ENCODE measurements around the gene HS3ST1.

Gene HS3ST1

GRCh38 chr4:11441194-11441556 lies 12.5 kb upstream of the HS3ST1 start:
- no peak for TF ChIP-seq CTCF (IDR thresholded peaks at IDR 0.05)
- no peaks in the 10 kb centered on the region for H3K27me3 ChIP-seq
- no peak overlapping the region for H3K27ac ChIP-seq
- H3K4me3 ChIP-seq (ENCODE audit: low read depth in 1 of 2, low read length in 1 of 2) = no peak overlapping the region
- no peaks in the 10 kb centered on the region for H3K36me3 ChIP-seq
- H3K4me1 ChIP-seq (ENCODE audit: control insufficient read depth in 1 of 2, insufficient read depth in 1 of 2, low read depth in 1 of 2, low read length in 1 of 2) = peaks cover 0 to 7% of the 10 kb centered on the region in 2 experiments
- H3K9me3 ChIP-seq = no peaks in the 10 kb centered on the region

GRCh38 chr4:11440481-11441193 lies 11.9 kb upstream of the HS3ST1 start:
- Histone ChIP-seq H3K4me3 (ENCODE audit: low read depth in 1 of 2, low read length in 1 of 2) (no peak overlapping the region), H3K9me3 (no peaks in the 10 kb centered on the region), H3K27ac (no peak overlapping the region), H3K27me3 (no peaks in the 10 kb centered on the region), H3K4me1 (ENCODE audit: control insufficient read depth in 1 of 2, insufficient read depth in 1 of 2, low read depth in 1 of 2, low read length in 1 of 2) (peaks cover 0 to 7% of the 10 kb centered on the region in 2 experiments), H3K36me3 (no peaks in the 10 kb centered on the region)
- TF ChIP-seq CTCF (IDR thresholded peaks at IDR 0.05) = no peak

- TF ChIP-seq CTCF (IDR thresholded peaks at IDR 0.05) = no peak
- no peak overlapping the region for H3K4me3 ChIP-seq (ENCODE audit: low read depth in 1 of 2, low read length in 1 of 2)
- H3K36me3 ChIP-seq = no peaks in the 10 kb centered on the region
- peaks cover 0 to 7% of the 10 kb centered on the region in 2 experiments for H3K4me1 ChIP-seq (ENCODE audit: control insufficient read depth in 1 of 2, insufficient read depth in 1 of 2, low read depth in 1 of 2, low read length in 1 of 2)
- H3K27ac ChIP-seq = peak overlapping the region; percentile 13
- no peaks in the 10 kb centered on the region for H3K9me3 ChIP-seq
- no peaks in the 10 kb centered on the region for H3K27me3 ChIP-seq
Observed at GRCh38 chr4:11439836-11440235, 11.1 kb upstream of the HS3ST1 start.

- peaks cover 0 to 7% of the 10 kb centered on the region in 2 experiments for H3K4me1 ChIP-seq (ENCODE audit: control insufficient read depth in 1 of 2, insufficient read depth in 1 of 2, low read depth in 1 of 2, low read length in 1 of 2)
- no peaks in the 10 kb centered on the region for H3K9me3 ChIP-seq
- no peak overlapping the region for H3K4me3 ChIP-seq (ENCODE audit: low read depth in 1 of 2, low read length in 1 of 2)
- TF ChIP-seq CTCF (IDR thresholded peaks at IDR 0.05) = no peak
- H3K36me3 ChIP-seq = no peaks in the 10 kb centered on the region
- H3K27ac ChIP-seq = no peak overlapping the region
- H3K27me3 ChIP-seq = no peaks in the 10 kb centered on the region
Observed at GRCh38 chr4:11438647-11439046, 10.0 kb upstream of the HS3ST1 start.

- TF ChIP-seq CTCF (IDR thresholded peaks at IDR 0.05) = no peak
- Histone ChIP-seq H3K4me3 (ENCODE audit: low read depth in 1 of 2, low read length in 1 of 2) (no peak overlapping the region), H3K36me3 (no peaks in the 10 kb centered on the region), H3K9me3 (no peaks in the 10 kb centered on the region), H3K27ac (no peak overlapping the region), H3K4me1 (ENCODE audit: control insufficient read depth in 1 of 2, insufficient read depth in 1 of 2, low read depth in 1 of 2, low read length in 1 of 2) (peaks cover 0 to 7% of the 10 kb centered on the region in 2 experiments), H3K27me3 (peaks cover 12% of the 10 kb centered on the region)
Observed at GRCh38 chr4:11436673-11437072, 8.0 kb upstream of the HS3ST1 start.

Data from neutrophil (primary cell).